Choroid plexus epithelial cell (primary cell): ENCODE data around the gene OCA2.
A peak's percentile ranks its signal among the peaks of the same experiment; 100 is the strongest.

Experiments used
- DNase-seq: peaks from one replicate; pipeline ENCODE4 v3.0.0-alpha.2; 2010; ENCODE audit warnings: low read depth
- H3K4me3 ChIP-seq: 2 replicates; pipeline ENCODE4 v1.5.1; 2011; ENCODE audit warnings: low read depth, mild to moderate bottlenecking, control low read depth, low read length, moderate library complexity
- CTCF ChIP-seq: conservative IDR thresholded peaks from 2 replicates; pipeline ENCODE4 v1.5.1; 2011; ENCODE audit warnings: low read depth, mild to moderate bottlenecking, control low read depth, inconsistent platforms, low read length, moderate library complexity

Gene OCA2

GRCh38 chr15:27763514-27763913, 335.6 kb downstream of the OCA2 start:
- no peak for TF ChIP-seq CTCF
- no peak overlapping the region for H3K4me3 ChIP-seq
- DNase-seq, result no peak

GRCh38 chr15:27762471-27762870, 336.6 kb downstream of the OCA2 start:
- no peak for DNase-seq
- H3K4me3 ChIP-seq, result no peak overlapping the region
- TF ChIP-seq CTCF, result no peak

GRCh38 chr15:27757052-27757451, 342.1 kb downstream of the OCA2 start:
- H3K4me3 ChIP-seq, result no peak overlapping the region
- no peak for TF ChIP-seq CTCF

GRCh38 chr15:27752691-27753090, 346.4 kb downstream of the OCA2 start:
- no peak for DNase-seq
- TF ChIP-seq CTCF, result no peak

More at GRCh38 chr15:27757052-27757451, 342.1 kb downstream of the OCA2 start:
- peak; percentile 12 for DNase-seq

GRCh38 chr15:27747997-27748396, 351.1 kb downstream of the OCA2 start:
- no peak for DNase-seq
- no peak overlapping the region for H3K4me3 ChIP-seq
- no peak for TF ChIP-seq CTCF

More at GRCh38 chr15:27752691-27753090, 346.4 kb downstream of the OCA2 start:
- H3K4me3 ChIP-seq, result no peak overlapping the region

- no peak for DNase-seq
- no peak overlapping the region for H3K4me3 ChIP-seq
- no peak for TF ChIP-seq CTCF
Observed at GRCh38 chr15:27746401-27746955, 352.6 kb downstream of the OCA2 start.

- no peak overlapping the region for H3K4me3 ChIP-seq
- TF ChIP-seq CTCF, result no peak
- no peak for DNase-seq
Observed at GRCh38 chr15:27744641-27745040, 354.5 kb downstream of the OCA2 start.
